Activated CD8-positive, alpha-beta memory T cell treated with anti-CD3 and anti-CD28 coated beads, Interleukin-2, amount 10 ng/mL, durations not matched to agents 7 days and 5 days (primary cell): Measurements from ENCODE around the gene CCL17. TPM values are rescaled to one million over a fixed set of nuclear protein-coding genes. Genes with fewer than 3 reads are reported as not detected.
"Not testable (repeated sequence)": the region's sequence is repeated elsewhere in the genome, so short reads cannot be mapped to it uniquely, and the experiment has no call there.

Source experiments
- ATAC-seq: fragments of 150-1000 bp; cut with Tn5 transposase; one replicate; pipeline ENCODE4 v1.10.0; 2021; ENCODE audit warnings: moderate library complexity
- CTCF ChIA-PET: fragments of 350-600 bp; sonication (Branson Sonifier 250); formaldehyde crosslinking; loops from one replicate; lab custom pipeline; 2021; ENCODE audit warnings: antibody characterized with exemption; lab: Charles Lee
- DNase-seq: peaks from one replicate; pipeline ENCODE4 v3.0.0-alpha.2; 2020
- H3K27ac Mint-ChIP-seq: one replicate; pipeline ENCODE4 v1.8.0; 2021; ENCODE audit warnings: mild to moderate bottlenecking, mixed read lengths
- H3K27me3 Mint-ChIP-seq: one replicate; pipeline ENCODE4 v1.8.0; 2021; ENCODE audit warnings: mixed read lengths
- H3K36me3 Mint-ChIP-seq: one replicate; pipeline ENCODE4 v1.8.0; 2021; ENCODE audit warnings: mild to moderate bottlenecking, mixed read lengths
- H3K4me1 Mint-ChIP-seq: one replicate; pipeline ENCODE4 v1.8.0; 2021; ENCODE audit warnings: mixed read lengths
- H3K4me3 Mint-ChIP-seq: one replicate; pipeline ENCODE4 v1.8.0; 2021; ENCODE audit warnings: mild to moderate bottlenecking, moderate library complexity, mixed read lengths
- H3K9me3 Mint-ChIP-seq: one replicate; pipeline ENCODE4 v1.8.0; 2022; ENCODE audit warnings: low read depth, mixed read lengths
- total RNA-seq, 2 experiments: library from RNA; stranded (reverse); gene quantifications; one replicate each; pipeline ENCODE4 v1.2.3, GENCODE V29; 2021

CCL17 gene
- total RNA-seq, 2 experiments from 2014 or later = 0.59 TPM; not detected in 1

DNA sequence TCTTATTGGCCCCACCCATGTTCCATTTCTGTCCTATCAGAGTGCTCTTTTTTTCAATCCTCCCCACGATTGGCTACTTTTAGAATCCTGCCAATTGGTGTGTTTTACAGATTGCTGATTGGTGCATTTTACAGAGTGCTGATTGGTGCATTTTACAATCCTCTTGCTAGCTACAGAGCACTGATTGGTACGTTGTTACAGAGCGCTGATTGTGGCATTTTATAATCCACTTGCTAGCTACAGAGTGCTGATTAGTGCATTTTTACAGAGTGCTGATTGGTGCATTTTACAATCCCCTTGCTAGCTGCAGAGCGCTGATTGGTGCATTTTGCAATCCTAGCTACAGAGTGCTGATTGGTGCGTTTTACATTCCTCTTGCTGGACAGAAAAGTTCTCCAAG lies 9.5 kb upstream of the CCL17 start:
- Mint-ChIP-seq H3K4me1 (no peaks in the 10 kb centered on the region), H3K4me3 (no peak overlapping the region), H3K27ac (no peak overlapping the region), H3K9me3 (no peaks in the 10 kb centered on the region), H3K27me3 (peaks cover 3% of the 10 kb centered on the region), H3K36me3 (no peaks in the 10 kb centered on the region)
- DNase-seq = no peak
- CTCF ChIA-PET = interaction anchor here (0.8 to 1.3 kb wide), 3 partner anchors 14 to 209 kb away, joined by 3 read pairs; partner anchors contain the start of genes PSME3IP1 and RSPRY1
- ATAC-seq = no peak

DNA sequence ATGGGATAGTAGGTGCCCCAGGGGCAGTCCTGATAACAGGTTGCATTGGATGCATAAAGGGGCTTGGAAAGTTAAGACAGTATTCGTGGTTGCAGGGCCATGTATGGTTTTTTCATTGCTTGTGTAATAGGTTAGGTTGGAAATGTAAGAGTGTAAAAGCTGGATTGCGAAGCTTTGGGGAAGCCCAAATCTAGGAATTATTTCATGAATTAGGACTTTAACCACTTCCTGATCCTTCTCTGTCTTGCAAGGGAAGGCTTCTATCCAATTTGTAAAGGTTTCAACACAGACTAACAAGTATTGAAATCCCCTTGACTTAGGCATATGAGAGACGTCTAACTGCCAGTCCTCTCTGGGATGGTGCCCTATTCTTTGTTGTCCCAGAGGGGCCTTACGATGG lies 7.8 kb upstream of the CCL17 start:
- no peaks in the 10 kb centered on the region for H3K36me3 Mint-ChIP-seq
- no peak overlapping the region for H3K27ac Mint-ChIP-seq
- H3K4me3 Mint-ChIP-seq = no peak overlapping the region
- no peaks in the 10 kb centered on the region for H3K9me3 Mint-ChIP-seq
- no peaks in the 10 kb centered on the region for H3K27me3 Mint-ChIP-seq
- CTCF ChIA-PET = no interaction called here
- ATAC-seq = no peak
- H3K4me1 Mint-ChIP-seq = no peaks in the 10 kb centered on the region
- DNase-seq = no peak

DNA sequence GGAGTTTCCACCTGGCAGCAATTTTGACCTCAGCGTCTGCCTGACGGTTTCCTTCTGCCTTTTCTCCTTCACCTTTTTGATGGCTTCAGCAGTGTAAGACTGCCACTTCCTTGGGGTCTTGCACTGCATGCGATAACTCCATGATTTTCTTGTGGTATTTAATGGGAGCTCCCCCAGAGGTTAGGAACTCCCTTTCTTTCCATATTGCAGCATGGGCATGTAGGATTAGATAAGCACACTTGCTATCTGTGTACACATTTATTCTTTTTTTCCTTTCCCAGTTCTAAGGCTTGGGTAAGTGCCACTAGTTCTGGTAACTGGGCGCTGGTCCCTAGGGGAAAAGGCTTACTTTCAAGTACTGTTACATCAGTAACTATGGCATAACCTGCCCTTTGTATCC lies 7.1 kb upstream of the CCL17 start:
- CTCF ChIA-PET, DNase-seq, ATAC-seq, H3K36me3 Mint-ChIP-seq, H3K4me3 Mint-ChIP-seq, H3K27ac Mint-ChIP-seq, H3K27me3 Mint-ChIP-seq, H3K9me3 Mint-ChIP-seq, H3K4me1 Mint-ChIP-seq: not testable (repeated sequence)

DNA sequence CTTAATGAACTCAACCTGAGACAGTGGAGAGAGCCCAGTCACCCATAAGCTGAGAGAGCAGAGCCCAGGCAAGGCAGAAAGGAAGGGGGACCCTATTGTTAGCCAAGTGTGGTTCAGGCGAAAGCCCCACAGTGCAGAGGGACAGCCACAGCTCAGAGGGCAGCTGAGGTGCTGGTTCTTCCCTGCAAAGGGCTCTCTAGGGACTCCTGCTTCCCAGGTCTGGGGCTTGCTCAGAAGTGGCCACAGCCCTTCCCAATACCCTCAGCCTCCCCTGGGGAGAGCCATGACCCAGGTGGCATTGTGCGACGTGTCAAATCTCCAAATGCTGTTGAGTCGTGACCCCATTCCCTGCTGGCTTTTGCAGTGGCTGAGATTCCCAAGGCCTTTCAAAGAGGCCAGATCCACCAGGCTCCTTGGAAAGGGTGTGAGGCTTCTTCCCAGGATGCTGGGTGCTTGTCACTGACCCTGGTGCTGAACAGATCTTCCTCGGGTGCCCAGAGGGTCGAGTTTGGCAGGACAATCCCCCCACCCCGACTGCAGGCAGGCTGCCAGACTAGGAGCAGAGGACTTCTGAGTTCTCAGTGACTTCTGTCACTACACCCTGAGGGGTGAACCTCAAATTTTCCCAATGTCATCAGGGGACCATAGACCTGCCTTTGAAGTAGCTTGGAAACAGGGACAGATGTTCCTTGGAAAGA lies 2.5 kb upstream of the CCL17 start:
- CTCF ChIA-PET = interaction anchor here (2.1 kb wide), 1 partner anchor 15 kb away, joined by 6 read pairs; no protein-coding TSS in a partner anchor
- DNase-seq (no peak), ATAC-seq (no peak)
- Mint-ChIP-seq H3K36me3 (no peaks in the 10 kb centered on the region), H3K9me3 (no peaks in the 10 kb centered on the region), H3K4me3 (no peak overlapping the region), H3K27ac (no peak overlapping the region), H3K4me1 (no peaks in the 10 kb centered on the region), H3K27me3 (peaks cover 4% of the 10 kb centered on the region)

DNA sequence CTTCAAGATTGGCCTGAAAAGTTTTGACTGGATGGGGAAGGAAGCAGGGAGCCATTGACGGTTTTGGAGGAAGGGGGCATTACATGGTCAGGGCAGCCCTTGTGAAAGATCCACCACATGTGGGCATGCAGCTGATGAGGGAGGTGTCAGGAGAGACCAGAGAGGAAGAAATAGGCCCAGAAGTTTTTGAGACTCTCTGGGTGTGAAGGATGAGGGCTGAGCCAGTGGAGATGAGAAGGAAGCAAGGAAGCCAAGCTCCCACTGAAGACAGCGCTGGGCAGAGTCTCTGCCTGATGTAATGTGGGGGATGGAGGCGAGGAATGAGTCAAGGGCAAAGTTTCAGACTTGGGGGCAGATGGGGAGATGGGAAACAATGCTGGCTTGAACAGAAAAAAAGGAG lies 530 bp downstream of the CCL17 start:
- ATAC-seq = no peak
- H3K27me3 Mint-ChIP-seq = peaks cover 7% of the 10 kb centered on the region

DNA sequence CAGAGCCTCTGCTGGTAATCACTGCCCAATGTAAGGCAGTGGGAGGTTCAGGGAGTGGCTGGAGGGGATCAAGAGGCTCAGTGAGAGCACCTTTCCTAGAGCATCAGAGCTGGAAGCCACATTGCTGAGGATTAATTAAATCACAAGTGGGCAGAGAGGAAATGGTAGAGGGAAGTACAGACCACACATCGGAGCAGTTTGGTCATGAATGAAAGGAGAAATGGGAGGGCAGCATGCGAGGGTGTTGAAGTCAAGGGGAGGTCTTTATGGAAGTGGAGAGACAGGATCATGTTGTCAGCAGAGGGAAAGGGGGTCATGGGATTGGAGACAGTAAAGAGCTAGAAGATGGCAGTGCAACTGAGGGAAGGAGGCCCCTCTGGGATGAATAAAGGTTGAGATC lies 2.3 kb downstream of the CCL17 start:
- H3K27me3 Mint-ChIP-seq = peaks cover 7% of the 10 kb centered on the region
- CTCF ChIA-PET = interaction anchor here (3.0 kb wide), 1 partner anchor 10 kb away, joined by 17 read pairs; no protein-coding TSS in a partner anchor
- no peak for ATAC-seq
- H3K36me3 Mint-ChIP-seq = no peaks in the 10 kb centered on the region
- H3K27ac Mint-ChIP-seq = no peak overlapping the region
- no peaks in the 10 kb centered on the region for H3K4me1 Mint-ChIP-seq
- H3K4me3 Mint-ChIP-seq = no peak overlapping the region
- DNase-seq = no peak
- H3K9me3 Mint-ChIP-seq = no peaks in the 10 kb centered on the region

More for the DNA sequence above, 530 bp downstream of the CCL17 start:
- no peak overlapping the region for H3K4me3 Mint-ChIP-seq
- no peak overlapping the region for H3K27ac Mint-ChIP-seq
- H3K36me3 Mint-ChIP-seq = no peaks in the 10 kb centered on the region
- CTCF ChIA-PET = interaction anchor here (0.9 to 3.0 kb wide), 2 partner anchors 12 to 15 kb away, joined by 3 to 17 read pairs; no protein-coding TSS in a partner anchor
- H3K4me1 Mint-ChIP-seq = no peaks in the 10 kb centered on the region
- H3K9me3 Mint-ChIP-seq = no peaks in the 10 kb centered on the region
- no peak for DNase-seq

DNA sequence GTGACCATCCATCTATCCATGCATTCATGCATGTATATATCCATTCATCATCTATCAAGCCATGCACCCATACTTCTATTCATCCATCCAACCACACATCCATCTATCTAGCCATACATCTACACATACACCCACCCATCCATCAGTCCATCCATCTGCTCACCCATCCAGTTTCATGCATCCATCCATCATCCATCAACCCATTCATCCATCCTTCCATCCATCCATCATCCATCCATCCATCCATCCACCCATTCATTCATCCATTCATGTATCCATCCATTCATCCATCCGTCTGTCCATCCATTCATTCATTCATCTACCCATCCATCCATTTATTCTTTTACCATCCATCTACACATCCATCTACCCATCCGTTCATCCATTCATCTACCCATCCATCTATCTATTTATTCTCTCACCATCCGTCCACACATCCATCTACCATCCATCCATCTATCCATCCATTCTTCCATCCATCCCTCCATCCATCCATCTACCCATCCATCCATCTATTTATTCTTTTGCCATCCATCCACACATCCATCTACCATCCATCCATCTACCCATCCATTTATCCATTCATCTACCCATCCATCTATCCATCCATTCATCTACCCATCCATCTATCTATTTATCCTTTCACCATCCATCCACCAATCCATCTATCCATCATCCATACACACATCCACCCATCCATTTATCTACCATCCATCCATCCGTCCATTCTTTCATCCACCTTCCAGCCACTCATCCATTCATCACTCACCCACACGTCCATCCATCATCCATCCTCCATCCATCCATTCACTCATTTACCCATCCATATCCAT lies 3.2 kb downstream of the CCL17 start:
- H3K27ac Mint-ChIP-seq = no peak overlapping the region
- DNase-seq = no peak
- H3K4me3 Mint-ChIP-seq = no peak overlapping the region
- no peaks in the 10 kb centered on the region for H3K4me1 Mint-ChIP-seq
- ATAC-seq = no peak
- no peaks in the 10 kb centered on the region for H3K36me3 Mint-ChIP-seq
- H3K9me3 Mint-ChIP-seq = no peaks in the 10 kb centered on the region
- H3K27me3 Mint-ChIP-seq = peaks cover 7% of the 10 kb centered on the region
- CTCF ChIA-PET = no interaction called here

DNA sequence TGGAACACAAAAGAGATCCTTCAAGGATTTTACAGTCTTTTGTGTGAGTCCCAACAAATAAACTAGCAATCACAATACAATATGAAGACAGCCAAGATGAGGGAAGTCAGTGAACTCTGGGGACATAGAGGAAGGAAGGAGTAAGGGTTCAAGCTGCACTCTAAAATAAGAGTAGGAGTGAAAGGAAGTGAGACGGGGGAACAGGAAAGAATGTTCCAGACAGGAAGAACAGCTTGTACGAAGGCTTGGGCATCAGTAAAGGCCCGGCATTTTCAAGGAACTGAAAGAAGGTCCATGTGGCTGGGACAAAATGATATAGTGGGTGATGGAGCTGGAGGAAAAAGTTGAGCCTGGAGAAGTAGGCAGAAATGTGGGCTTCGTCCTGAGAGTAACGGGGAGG lies 4.5 kb downstream of the CCL17 start:
- Mint-ChIP-seq H3K4me3 (no peak overlapping the region), H3K27ac (no peak overlapping the region), H3K9me3 (no peaks in the 10 kb centered on the region), H3K27me3 (peaks cover 7% of the 10 kb centered on the region), H3K36me3 (no peaks in the 10 kb centered on the region), H3K4me1 (no peaks in the 10 kb centered on the region)
- CTCF ChIA-PET = interaction anchor here (1.5 kb wide), 1 partner anchor 14 kb away, joined by 3 read pairs; no protein-coding TSS in a partner anchor
- DNase-seq = no peak
- ATAC-seq = no peak

DNA sequence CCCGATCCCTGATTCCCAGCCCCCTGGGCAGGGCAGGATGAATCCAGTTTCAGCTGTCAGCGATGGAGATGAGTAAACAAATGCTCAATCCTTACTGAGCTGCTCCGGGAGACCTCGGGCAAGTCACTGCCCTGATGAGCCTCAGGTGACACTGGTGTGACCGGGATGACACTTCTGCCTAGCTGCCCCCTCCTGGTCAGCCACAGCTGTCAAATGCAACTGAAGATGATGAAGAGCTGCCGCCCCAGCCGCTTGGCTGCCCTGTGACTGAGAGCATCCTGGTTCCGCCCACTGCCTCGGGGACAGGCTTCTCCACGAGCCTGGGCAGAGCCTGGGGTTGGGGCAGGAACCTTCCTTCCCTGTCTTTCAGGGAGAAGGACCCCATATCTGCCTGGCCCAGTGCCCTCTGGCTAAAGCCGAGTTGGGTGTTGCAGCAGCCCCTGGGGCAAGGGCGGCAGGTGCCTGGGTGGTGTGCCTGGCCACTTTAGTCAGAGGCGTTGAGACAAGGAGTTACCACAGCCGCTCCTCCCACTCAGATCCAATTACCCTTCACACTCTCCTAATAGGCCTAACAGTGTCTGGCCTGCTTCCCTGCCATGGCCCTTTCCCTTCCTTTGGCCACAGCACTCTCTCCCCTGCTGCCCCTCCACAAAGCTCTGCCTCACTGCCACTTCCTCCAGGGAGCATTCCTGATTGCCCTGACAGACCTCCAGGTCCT lies 5.5 kb downstream of the CCL17 start:
- ATAC-seq = no peak
- no peak overlapping the region for H3K4me3 Mint-ChIP-seq

DNA sequence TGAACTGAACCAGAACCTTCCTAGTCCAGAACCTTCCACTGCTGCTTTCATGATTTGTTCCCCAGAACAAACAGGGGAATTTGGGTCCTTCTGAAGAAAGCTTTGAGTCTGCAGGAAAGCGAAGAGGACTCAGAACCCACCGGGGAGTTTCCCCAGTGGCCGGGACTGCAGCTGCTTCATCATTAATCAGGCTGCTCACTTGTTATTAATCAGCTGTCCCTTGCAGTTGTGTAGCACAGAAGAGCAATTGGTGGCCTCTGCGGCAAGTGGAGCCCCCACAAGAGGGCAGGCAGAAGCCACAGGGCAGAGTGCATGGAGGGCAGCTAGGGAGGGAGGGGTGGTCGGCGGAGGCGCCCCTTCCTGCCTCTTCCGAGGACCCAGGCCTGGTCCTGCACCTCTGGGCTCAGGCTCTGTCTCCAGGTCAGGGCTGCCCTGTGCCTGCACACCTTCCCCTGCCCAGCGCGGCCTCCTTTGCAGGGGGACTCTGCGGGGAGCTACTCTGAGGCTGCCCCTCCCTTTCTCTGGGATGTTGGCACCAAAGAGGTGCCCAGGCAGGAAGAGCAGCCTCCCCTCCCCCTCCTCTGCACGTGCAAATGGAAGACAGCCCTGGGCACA lies 6.9 kb downstream of the CCL17 start:
- Mint-ChIP-seq H3K4me1 (no peaks in the 10 kb centered on the region), H3K27ac (no peak overlapping the region), H3K36me3 (no peaks in the 10 kb centered on the region), H3K9me3 (no peaks in the 10 kb centered on the region), H3K27me3 (peaks cover 3% of the 10 kb centered on the region), H3K4me3 (no peak overlapping the region)
- CTCF ChIA-PET = interaction anchor here (15.5 kb wide), 1 partner anchor 109 kb away, joined by 283 read pairs; no protein-coding TSS in a partner anchor
- no peak for ATAC-seq
- no peak for DNase-seq

More for the DNA sequence above, 5.5 kb downstream of the CCL17 start:
- CTCF ChIA-PET = interaction anchor here (1.5 to 15.5 kb wide), 2 partner anchors 15 to 107 kb away, joined by 3 to 283 read pairs; no protein-coding TSS in a partner anchor
- Mint-ChIP-seq H3K27me3 (peaks cover 7% of the 10 kb centered on the region), H3K9me3 (no peaks in the 10 kb centered on the region), H3K36me3 (no peaks in the 10 kb centered on the region), H3K27ac (no peak overlapping the region), H3K4me1 (no peaks in the 10 kb centered on the region)
- DNase-seq = no peak

DNA sequence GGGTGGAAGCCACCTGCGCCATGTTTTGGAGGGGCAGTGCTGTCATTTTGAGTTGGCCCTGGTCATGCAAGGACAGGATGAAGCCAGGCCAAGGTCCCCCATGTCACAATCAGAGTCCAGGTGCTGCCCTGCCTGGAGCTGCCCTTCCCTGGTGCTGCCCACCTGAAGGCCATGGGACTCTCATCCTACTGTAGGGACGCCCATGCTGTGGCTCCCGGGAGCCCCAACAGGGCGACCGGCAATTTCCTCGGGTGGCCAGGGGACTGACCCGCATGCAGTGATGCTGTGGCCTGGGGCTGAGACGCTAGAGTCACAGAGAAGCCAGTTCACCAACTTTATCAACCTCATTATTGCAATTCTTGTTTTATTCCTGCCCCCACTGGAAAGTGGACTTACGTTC lies 8.0 kb downstream of the CCL17 start:
- Mint-ChIP-seq H3K9me3 (no peaks in the 10 kb centered on the region), H3K4me3 (no peak overlapping the region), H3K4me1 (peaks cover 6% of the 10 kb centered on the region), H3K27ac (no peak overlapping the region), H3K36me3 (no peaks in the 10 kb centered on the region), H3K27me3 (peaks cover 3% of the 10 kb centered on the region)
- no peak for ATAC-seq
- no peak for DNase-seq
- CTCF ChIA-PET = interaction anchor here (15.5 kb wide), 1 partner anchor 110 kb away, joined by 283 read pairs; no protein-coding TSS in a partner anchor

DNA sequence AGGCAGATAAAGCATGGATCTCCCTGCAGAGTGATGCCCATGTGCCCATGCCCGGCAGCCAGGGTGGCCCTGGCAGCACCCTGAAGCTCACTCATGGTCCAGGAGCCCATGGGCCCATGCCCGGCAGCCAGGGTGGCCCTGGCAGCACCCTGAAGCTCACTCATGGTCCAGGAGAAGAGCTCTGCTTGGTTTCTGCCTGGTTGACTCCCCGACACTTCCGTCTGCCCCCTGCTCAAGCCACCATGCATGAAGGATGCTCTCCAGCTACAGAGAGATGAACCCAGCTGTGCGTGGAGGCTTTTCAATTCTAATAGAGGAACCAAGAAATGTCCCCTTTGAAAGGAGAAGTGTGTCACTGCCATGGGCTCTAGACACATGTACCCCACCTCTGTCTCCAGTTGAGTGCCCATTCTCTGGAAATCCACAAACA lies 8.7 kb downstream of the CCL17 start:
- H3K4me3 Mint-ChIP-seq = no peak overlapping the region
- CTCF ChIA-PET = interaction anchor here (1.6 to 15.5 kb wide), 2 partner anchors 106 to 111 kb away, joined by 7 to 283 read pairs; no protein-coding TSS in a partner anchor
- no peak for ATAC-seq
- no peaks in the 10 kb centered on the region for H3K9me3 Mint-ChIP-seq
- H3K27me3 Mint-ChIP-seq = peaks cover 3% of the 10 kb centered on the region
- H3K27ac Mint-ChIP-seq = no peak overlapping the region
- no peak for DNase-seq
- H3K36me3 Mint-ChIP-seq = no peaks in the 10 kb centered on the region
- H3K4me1 Mint-ChIP-seq = peaks cover 10% of the 10 kb centered on the region
